ENCODE results near the gene C2CD2. TPM values are rescaled to one million over a fixed set of nuclear protein-coding genes. Genes with fewer than 3 reads are reported as not detected.

The C2CD2 gene
- total and polyA plus RNA-seq, 2 experiments from 2014 or later, result 8.7 to 12.4 TPM

- Histone ChIP-seq H3K27me3 (no peaks in the 10 kb centered on the region), H3K36me3 (no peaks in the 10 kb centered on the region), H3K27ac (no peak overlapping the region), H3K4me3 (no peak overlapping the region), H3K9me3 (ENCODE audit: low read depth) (no peaks in the 10 kb centered on the region), H3K4me1 (ENCODE audit: low read depth) (peaks cover 4% of the 10 kb centered on the region)
- peak in 1 of 2 donors; percentile 75 for DNase-seq (ENCODE audit: low read depth in 1 of 2, low spot score in 1 of 2)
- TF ChIP-seq CTCF (IDR thresholded peaks at IDR 0.05; ENCODE audit: low read depth, low read length), result peak; percentile 57
Measured at GRCh38 chr21:41933313-41934079, 20.3 kb downstream of the C2CD2 start.

- TF ChIP-seq CTCF (IDR thresholded peaks at IDR 0.05; ENCODE audit: low read depth, low read length), result no peak
- H3K36me3 ChIP-seq, result no peaks in the 10 kb centered on the region
- no peak overlapping the region for H3K27ac ChIP-seq
- no peak for DNase-seq (ENCODE audit: low read depth in 1 of 2, low spot score in 1 of 2)
- peaks cover 4% of the 10 kb centered on the region for H3K4me1 ChIP-seq (ENCODE audit: low read depth)
- H3K9me3 ChIP-seq (ENCODE audit: low read depth), result no peaks in the 10 kb centered on the region
- H3K27me3 ChIP-seq, result no peaks in the 10 kb centered on the region
- H3K4me3 ChIP-seq, result no peak overlapping the region
Measured at GRCh38 chr21:41932576-41933312, 21.1 kb downstream of the C2CD2 start.

- Histone ChIP-seq H3K27ac (no peak overlapping the region), H3K4me1 (ENCODE audit: low read depth) (peaks cover 4% of the 10 kb centered on the region), H3K27me3 (no peaks in the 10 kb centered on the region), H3K9me3 (ENCODE audit: low read depth) (no peaks in the 10 kb centered on the region), H3K36me3 (no peaks in the 10 kb centered on the region), H3K4me3 (no peak overlapping the region)
- peak; percentile 38 for TF ChIP-seq CTCF (IDR thresholded peaks at IDR 0.05; ENCODE audit: low read depth, low read length)
- peak in 1 of 2 donors; percentile 85 for DNase-seq (ENCODE audit: low read depth in 1 of 2, low spot score in 1 of 2)
Measured at GRCh38 chr21:41932191-41932575, 21.6 kb downstream of the C2CD2 start.

- H3K36me3 ChIP-seq, result no peaks in the 10 kb centered on the region
- TF ChIP-seq CTCF (IDR thresholded peaks at IDR 0.05; ENCODE audit: low read depth, low read length), result no peak
- peaks cover 7% of the 10 kb centered on the region for H3K4me1 ChIP-seq (ENCODE audit: low read depth)
- H3K9me3 ChIP-seq (ENCODE audit: low read depth), result no peaks in the 10 kb centered on the region
- peak in 1 of 2 donors; percentile 54 for DNase-seq (ENCODE audit: low read depth in 1 of 2, low spot score in 1 of 2)
- H3K4me3 ChIP-seq, result no peak overlapping the region
- H3K27ac ChIP-seq, result no peak overlapping the region
- H3K27me3 ChIP-seq, result no peaks in the 10 kb centered on the region
Measured at GRCh38 chr21:41931041-41931451, 22.8 kb downstream of the C2CD2 start.

GRCh38 chr21:41929248-41929647 lies 24.6 kb downstream of the C2CD2 start:
- no peaks in the 10 kb centered on the region for H3K9me3 ChIP-seq (ENCODE audit: low read depth)
- H3K27ac ChIP-seq, result no peak overlapping the region
- no peak for DNase-seq (ENCODE audit: low read depth in 1 of 2, low spot score in 1 of 2)
- H3K27me3 ChIP-seq, result no peaks in the 10 kb centered on the region
- no peaks in the 10 kb centered on the region for H3K36me3 ChIP-seq
- H3K4me1 ChIP-seq (ENCODE audit: low read depth), result peaks cover 7% of the 10 kb centered on the region
- no peak for TF ChIP-seq CTCF (IDR thresholded peaks at IDR 0.05; ENCODE audit: low read depth, low read length)
- no peak overlapping the region for H3K4me3 ChIP-seq

Data from cardiac muscle cell (in vitro differentiated cells and primary cell).